HG03457 (cell line): ENCODE data around the gene IGF2.

ENCODE experiments used
- ATAC-seq: cut with Tn5 transposase; IDR thresholded peaks from one replicate; pipeline ENCODE4 v1.9.1; 2021; ENCODE audit warnings: moderate number of reproducible peaks; ENCODE audit not compliant: unreplicated experiment

The IGF2 gene

GRCh38 chr11:2137202-2138067 lies 1.8 kb downstream of the IGF2 start:
- no peak for ATAC-seq

- no peak for ATAC-seq
These were observed 2.3 kb downstream of the IGF2 start for GRCh38 chr11:2136952-2137201.

- no peak for ATAC-seq
These were observed 2.8 kb downstream of the IGF2 start for GRCh38 chr11:2136209-2136951.

GRCh38 chr11:2135648-2136201 lies 3.5 kb downstream of the IGF2 start:
- ATAC-seq = no peak

- no peak for ATAC-seq
These were observed 4.1 kb downstream of the IGF2 start for GRCh38 chr11:2135018-2135569.

- no peak for ATAC-seq
These were observed 4.9 kb downstream of the IGF2 start for GRCh38 chr11:2134022-2135010.

- ATAC-seq = no peak
These were observed 5.8 kb downstream of the IGF2 start for GRCh38 chr11:2133241-2134021.

- ATAC-seq = no peak
These were observed 6.3 kb downstream of the IGF2 start for GRCh38 chr11:2132874-2133240.

- no peak for ATAC-seq
These were observed 6.9 kb downstream of the IGF2 start for GRCh38 chr11:2132246-2132645.

GRCh38 chr11:2131371-2132236 lies 7.6 kb downstream of the IGF2 start:
- no peak for ATAC-seq

GRCh38 chr11:2130881-2131352 lies 8.3 kb downstream of the IGF2 start:
- ATAC-seq = no peak

GRCh38 chr11:2129699-2130366 lies 9.4 kb downstream of the IGF2 start:
- no peak for ATAC-seq

- no peak for ATAC-seq
These were observed 9.9 kb downstream of the IGF2 start for GRCh38 chr11:2129308-2129698.

- ATAC-seq = no peak
These were observed 10.5 kb downstream of the IGF2 start for GRCh38 chr11:2128511-2129307.

- no peak for ATAC-seq
These were observed 11.1 kb downstream of the IGF2 start for GRCh38 chr11:2128130-2128510.

GRCh38 chr11:2127482-2128129 lies 11.6 kb downstream of the IGF2 start:
- no peak for ATAC-seq

GRCh38 chr11:2126520-2127085 lies 12.6 kb downstream of the IGF2 start:
- ATAC-seq = no peak
